Left kidney (tissue), 8 donors: ENCODE results near the gene HINT3. TPM values are rescaled to one million over a fixed set of nuclear protein-coding genes. Genes with fewer than 3 reads are reported as not detected.
"Not testable (repeated sequence)": the region's sequence is repeated elsewhere in the genome, so short reads cannot be mapped to it uniquely, and the experiment has no call there.

Experiments
- DNase-seq: peaks from one replicate; pipeline ENCODE4 v3.0.0-alpha.2; 2013
- long read RNA-seq, 8 donors: transcript quantifications; one replicate each; lab custom pipeline, GENCODE V29; 2026
- polyA plus RNA-seq: library from polyadenylated mRNA; unstranded; fragments of 120-200 nt; gene quantifications from one replicate; pipeline ENCODE4 v1.2.1, GENCODE V29; 2013; ENCODE audit not compliant: insufficient read length

The HINT3 gene
- polyA plus RNA-seq, result 33.1 TPM
- long read RNA-seq, donor 1, transcript HINT3-201 (5 exons, 3,314 nt), result major isoform, 12 of 12 reads
- long read RNA-seq, donor 1, partial matches to known transcripts, result 0 of 12 reads
- long read RNA-seq, donor 1, other reads (novel, unspliced or antisense), result 0 of 12 reads
- long read RNA-seq, donor 2, transcript HINT3-201 (5 exons, 3,314 nt), result major isoform, 7 of 7 reads
- long read RNA-seq, donor 2, partial matches to known transcripts, result 0 of 7 reads
- long read RNA-seq, donor 2, other reads (novel, unspliced or antisense), result 0 of 7 reads
- long read RNA-seq, donor 3, transcript HINT3-201 (5 exons, 3,314 nt), result major isoform, 10 of 10 reads
- long read RNA-seq, donor 3, partial matches to known transcripts, result 0 of 10 reads
- long read RNA-seq, donor 3, other reads (novel, unspliced or antisense), result 0 of 10 reads
- long read RNA-seq, donor 4, result 0 reads
- long read RNA-seq, donor 5, transcript HINT3-201 (5 exons, 3,314 nt), result major isoform, 13 of 21 reads
- long read RNA-seq, donor 5, partial matches to known transcripts, result 8 of 21 reads
- long read RNA-seq, donor 5, other reads (novel, unspliced or antisense), result 0 of 21 reads
- long read RNA-seq, donor 6, partial matches to known transcripts, result 10 of 14 reads
- long read RNA-seq, donor 6, other reads (novel, unspliced or antisense), result 0 of 14 reads
- long read RNA-seq, donor 7, transcript HINT3-201 (5 exons, 3,314 nt), result major isoform, 11 of 18 reads
- long read RNA-seq, donor 7, partial matches to known transcripts, result 7 of 18 reads
- long read RNA-seq, donor 7, other reads (novel, unspliced or antisense), result 0 of 18 reads
- long read RNA-seq, donor 8, transcript HINT3-201 (5 exons, 3,314 nt), result major isoform, 7 of 7 reads
- long read RNA-seq, donor 8, partial matches to known transcripts, result 0 of 7 reads
- long read RNA-seq, donor 8, other reads (novel, unspliced or antisense), result 0 of 7 reads

DNA sequence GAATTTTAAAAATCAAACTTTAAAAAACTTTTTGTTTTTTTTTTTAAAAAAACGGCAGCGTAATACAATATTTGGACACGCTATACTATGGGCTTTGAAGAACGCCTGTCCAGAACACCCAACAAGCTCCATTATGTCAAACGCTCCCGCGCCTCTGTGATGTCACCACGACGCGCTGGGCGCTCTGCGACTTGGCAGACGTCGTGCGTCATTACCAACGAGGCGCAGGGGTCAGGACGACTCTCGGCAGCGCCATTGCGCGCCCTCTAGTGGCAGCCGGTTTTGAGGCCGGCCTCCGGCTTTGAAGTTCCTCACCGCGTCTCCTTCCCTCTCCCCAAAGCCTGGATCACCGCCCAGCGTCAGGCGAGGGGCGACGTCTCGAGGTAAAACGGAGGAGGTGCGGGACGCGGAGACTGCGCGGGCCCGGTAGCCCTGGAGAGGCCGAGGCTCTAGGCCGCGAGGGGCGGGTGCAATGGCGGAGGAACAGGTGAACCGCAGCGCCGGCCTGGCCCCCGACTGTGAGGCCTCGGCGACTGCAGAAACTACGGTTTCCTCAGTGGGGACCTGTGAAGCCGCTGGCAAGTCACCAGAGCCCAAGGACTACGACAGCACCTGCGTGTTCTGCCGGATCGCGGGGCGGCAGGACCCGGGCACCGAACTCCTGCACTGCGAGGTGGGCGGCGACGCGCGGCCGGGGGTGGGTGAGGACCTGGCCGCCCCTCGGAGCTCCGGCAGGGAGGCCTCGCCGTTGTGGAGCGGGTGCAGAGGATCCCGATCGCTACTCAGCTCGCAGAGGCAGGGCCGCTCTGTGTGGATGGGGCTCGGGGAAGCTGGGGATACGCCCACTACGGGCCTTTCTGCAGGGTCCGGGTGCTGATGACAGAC is at the start of gene HINT3:
HINT3 (plus strand) TSS at position 265 of the 885 bp plus-strand sequence; CDS start at position 473, 208 bp downstream.
- DNase-seq, result peak; percentile 98

DNA sequence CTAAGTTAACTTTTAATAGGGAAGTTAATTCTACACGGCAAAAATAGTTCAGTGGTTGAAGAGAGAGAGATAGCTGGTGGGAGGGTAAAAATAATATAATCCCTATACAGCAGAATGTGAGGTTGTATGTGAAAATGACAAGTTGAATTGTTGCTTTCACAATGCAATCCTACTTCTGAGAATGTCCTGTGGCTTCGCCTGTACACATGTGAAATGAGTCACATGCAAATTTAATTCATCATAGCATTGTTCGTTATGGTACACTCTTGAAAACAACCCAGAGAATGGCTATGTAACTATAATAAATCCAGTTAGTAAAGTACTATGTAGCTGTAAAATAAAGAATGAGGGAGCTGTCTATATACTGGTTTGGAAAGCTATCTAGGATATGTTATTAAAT is 46.0 kb upstream of the HINT3 start:
- DNase-seq, result no peak

DNA sequence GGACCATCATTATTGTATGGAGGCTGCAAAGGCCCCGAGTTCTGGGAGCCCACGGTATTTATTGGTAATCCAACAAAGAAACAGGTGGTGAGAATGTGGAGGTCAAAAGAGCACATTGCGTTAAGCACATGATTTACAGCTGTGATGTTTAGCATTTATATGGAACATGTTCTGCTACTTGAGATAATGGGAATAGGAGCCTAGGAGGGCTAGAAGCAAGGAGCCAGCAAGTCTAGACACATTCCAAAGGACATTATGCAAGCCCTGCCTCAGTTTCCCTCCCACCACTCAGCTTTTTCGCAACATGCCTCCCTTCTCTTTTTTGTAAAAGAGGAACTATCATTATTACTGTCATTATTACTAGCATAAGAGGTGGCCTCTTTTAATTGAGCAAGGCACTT is 45.5 kb upstream of the HINT3 start:
- not testable (repeated sequence) for DNase-seq

DNA sequence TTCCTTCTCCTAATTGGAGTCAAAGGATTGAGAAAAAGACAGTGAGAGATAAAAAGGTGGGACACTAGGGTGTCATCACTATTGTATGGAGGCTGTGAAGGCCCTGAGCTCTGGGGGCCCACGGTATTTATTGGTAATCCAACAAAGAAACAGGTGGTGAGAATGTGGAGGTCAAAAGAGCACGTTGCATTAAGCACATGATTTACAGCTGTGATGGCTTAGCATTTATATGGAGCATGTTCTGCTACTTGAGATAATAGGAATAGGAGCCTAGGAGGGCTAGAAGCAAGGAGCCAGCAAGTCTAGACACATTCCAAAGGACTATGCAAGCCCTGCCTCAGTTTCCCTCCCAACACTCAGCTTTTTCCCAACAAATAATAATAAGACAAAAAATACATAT is 44.1 kb upstream of the HINT3 start:
- DNase-seq, result not testable (repeated sequence)

- DNase-seq, result no peak
These were observed 43.4 kb upstream of the HINT3 start for GRCh38 chr6:125913145-125913544.

GRCh38 chr6:125913864-125914351 is 42.7 kb upstream of the HINT3 start:
- DNase-seq, result no peak

DNA sequence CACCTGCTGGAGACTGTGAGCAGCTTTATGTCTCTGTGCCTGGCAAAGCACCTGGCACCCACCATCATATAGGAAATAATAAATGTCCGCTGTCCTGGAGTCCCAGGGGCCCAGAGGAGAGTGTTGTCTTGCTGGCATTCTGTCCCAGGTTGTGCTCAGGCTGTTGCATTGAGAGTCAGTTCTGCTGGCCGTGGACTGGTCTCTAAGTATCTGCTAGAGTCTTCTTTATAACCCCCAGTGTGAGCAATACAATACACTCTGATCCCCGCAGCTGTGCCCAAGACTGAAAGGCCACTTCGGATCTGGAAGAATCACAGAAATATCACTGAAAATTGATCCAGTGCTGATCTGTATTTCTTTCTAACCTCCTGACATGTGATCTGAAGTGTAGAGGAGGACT is 38.3 kb upstream of the HINT3 start:
- DNase-seq, result no peak

DNA sequence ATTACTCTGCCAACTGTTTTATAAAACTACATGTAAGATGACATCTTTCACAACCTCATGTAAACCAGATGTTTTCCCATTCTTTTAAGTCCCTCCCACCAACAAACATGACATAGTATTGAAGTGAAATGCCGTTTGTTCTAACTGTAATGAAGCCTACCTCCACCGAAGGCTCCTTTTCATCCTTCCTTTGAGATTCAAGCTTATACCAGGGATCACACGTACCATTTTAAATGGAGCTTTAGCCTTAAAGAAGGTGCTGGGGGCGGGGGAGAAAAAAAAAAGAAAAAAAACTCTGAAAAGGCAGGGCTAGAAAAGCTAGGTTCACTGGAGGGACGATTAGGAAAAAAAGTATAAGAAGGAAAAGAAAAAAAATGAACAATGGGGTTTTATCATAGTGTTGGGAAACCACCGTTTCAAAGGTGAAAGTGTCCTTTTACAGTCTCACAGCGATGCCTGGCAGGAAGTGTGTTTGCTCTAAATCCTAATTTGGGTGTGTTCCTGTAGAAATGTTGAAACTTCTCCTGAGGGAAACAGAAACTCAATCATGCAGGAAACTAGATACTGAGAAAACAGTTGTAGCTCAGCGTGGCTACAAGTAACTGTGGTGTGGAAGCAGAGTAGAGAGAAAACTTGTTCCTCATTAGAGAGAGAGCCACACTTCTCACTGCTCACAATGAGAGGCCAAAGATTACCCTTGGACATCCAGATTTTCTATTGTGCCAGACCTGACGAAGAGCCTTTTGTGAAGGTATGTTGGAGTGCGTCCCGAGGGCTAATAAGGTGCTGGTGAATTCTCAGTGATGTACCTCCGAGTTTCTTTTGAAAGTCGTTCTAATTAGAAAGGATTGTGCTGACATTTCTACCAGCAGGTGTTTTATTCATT is 37.6 kb upstream of the HINT3 start:
- peak; percentile 82 for DNase-seq

- DNase-seq, result no peak
These were observed 37.0 kb upstream of the HINT3 start for GRCh38 chr6:125919618-125920017.

DNA sequence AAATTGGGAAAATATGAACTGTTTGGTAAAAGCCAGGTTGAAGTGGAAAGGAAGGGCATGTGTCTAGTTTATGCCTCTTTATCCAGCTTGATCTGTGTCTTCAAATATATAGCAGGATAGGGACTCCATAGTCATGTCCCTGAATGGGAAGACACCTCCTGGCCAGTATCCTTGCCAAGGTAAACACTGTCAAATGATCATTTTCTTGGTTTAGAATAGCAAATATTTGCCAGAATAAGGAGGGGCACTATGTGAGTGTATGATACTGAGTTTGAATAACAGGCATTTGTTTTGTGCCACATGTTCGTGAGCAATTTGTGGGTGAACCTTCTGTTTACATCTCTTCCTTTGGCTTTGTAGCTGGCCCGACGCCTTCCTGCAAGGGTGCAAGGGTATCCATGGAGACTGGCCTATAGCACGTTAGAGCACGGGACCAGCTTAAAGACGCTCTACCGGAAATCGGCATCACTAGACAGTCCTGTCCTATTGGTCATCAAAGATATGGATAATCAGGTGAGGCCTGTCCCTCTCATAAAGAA is 34.2 kb upstream of the HINT3 start:
- DNase-seq, result no peak

DNA sequence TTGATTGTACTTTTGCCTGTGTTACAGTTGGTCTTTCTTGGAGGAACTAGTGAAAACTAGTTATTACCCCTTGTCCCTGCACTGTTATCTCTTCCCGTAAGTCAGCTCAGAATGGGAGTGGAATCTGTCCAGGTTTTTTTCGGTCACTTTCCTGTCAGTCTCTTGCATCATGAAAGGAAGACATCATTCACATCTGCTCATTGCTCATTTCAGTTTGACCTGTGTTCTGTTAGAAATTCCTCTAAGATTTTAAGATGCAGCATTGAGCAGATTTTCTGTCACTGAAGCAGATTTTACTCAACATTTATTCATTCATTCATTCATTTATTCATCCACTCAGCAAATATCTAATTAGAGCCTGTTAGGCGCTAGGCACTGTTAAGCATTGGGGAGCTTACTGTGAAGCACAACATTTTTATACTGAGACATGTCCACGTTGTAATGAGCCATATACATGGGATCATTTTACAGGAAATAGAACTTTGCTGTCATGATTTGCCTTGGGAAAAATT is 33.1 kb upstream of the HINT3 start:
- DNase-seq, result no peak

GRCh38 chr6:125924169-125924568 is 32.4 kb upstream of the HINT3 start:
- DNase-seq, result no peak

DNA sequence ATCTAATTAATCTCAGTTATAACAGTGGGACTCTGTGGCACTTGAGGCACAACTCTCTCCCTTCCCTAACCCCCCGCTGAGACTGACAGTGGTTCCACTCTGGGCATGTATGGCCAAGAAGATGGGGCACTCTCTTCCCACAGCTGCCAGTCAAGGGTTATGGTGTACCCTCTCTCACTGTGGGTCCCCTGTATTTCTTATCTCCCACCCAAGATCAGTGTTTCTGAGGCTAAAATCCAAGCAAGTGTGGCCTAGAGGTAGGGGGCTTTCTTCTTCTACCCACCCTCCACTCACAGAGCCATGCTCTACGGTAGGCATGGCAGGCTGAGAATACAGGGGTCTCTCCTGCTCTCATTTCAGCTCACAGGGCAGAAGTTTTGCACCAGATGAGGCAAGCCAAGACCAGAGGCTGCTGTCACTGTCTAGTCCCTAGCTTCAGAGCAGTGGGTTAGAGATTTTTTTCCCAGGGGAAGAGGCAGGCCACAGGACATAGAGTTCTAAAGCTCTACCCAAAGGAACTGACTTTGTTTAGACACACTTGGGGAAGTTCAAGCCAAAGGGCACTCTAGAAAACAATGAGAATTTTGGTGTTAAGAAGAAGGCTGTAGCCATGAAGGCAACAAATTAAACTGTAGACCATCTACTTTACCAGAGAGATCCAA is 31.7 kb upstream of the HINT3 start:
- no peak for DNase-seq

GRCh38 chr6:125926711-125927110 is 29.9 kb upstream of the HINT3 start:
- DNase-seq, result no peak

- no peak for DNase-seq
These were observed 28.8 kb upstream of the HINT3 start for GRCh38 chr6:125927761-125928160.

DNA sequence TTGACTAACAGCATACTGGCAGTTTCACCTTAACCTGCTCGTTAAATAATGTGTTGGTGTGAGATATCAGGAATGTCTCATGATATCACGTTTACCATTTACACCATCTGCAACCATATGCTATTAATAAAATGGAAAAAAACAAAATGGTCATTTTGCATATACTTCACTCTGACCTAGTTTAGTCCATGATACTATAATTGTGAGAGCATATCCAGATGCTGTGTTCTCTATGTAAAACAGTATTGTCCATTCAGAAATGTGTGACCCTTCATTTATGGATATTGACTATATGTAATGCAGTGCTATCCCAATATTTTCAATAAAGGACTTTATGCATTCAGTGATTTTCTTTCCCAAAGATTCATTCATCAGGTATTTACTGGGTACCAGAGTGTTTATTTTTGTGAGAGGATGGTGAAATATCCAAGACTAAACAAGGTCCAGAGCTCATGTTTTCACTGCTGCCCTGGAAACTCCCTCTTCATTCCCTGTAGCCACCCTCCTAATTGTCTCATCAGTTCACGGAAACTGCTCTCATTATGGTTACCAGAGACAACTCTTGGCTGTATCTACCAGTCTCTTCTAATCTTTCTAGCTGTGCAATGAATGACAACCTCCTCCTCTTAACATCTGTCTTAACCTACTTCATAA is 25.7 kb upstream of the HINT3 start:
- DNase-seq, result no peak

- DNase-seq, result no peak
These were observed 24.7 kb upstream of the HINT3 start for GRCh38 chr6:125931733-125932450.

GRCh38 chr6:125932451-125932795 is 24.1 kb upstream of the HINT3 start:
- DNase-seq, result no peak
